ENCODE data around the gene CECR2. TPM values are rescaled to one million over a fixed set of nuclear protein-coding genes. Genes with fewer than 3 reads are reported as not detected.

CECR2 gene
- total and polyA plus RNA-seq, 2 of the 8 experiments (the other 6 are each of a cell fraction or from before 2014, with no cell fraction given), result 18.3 to 123 TPM

- TF ChIP-seq, protein P1, sequence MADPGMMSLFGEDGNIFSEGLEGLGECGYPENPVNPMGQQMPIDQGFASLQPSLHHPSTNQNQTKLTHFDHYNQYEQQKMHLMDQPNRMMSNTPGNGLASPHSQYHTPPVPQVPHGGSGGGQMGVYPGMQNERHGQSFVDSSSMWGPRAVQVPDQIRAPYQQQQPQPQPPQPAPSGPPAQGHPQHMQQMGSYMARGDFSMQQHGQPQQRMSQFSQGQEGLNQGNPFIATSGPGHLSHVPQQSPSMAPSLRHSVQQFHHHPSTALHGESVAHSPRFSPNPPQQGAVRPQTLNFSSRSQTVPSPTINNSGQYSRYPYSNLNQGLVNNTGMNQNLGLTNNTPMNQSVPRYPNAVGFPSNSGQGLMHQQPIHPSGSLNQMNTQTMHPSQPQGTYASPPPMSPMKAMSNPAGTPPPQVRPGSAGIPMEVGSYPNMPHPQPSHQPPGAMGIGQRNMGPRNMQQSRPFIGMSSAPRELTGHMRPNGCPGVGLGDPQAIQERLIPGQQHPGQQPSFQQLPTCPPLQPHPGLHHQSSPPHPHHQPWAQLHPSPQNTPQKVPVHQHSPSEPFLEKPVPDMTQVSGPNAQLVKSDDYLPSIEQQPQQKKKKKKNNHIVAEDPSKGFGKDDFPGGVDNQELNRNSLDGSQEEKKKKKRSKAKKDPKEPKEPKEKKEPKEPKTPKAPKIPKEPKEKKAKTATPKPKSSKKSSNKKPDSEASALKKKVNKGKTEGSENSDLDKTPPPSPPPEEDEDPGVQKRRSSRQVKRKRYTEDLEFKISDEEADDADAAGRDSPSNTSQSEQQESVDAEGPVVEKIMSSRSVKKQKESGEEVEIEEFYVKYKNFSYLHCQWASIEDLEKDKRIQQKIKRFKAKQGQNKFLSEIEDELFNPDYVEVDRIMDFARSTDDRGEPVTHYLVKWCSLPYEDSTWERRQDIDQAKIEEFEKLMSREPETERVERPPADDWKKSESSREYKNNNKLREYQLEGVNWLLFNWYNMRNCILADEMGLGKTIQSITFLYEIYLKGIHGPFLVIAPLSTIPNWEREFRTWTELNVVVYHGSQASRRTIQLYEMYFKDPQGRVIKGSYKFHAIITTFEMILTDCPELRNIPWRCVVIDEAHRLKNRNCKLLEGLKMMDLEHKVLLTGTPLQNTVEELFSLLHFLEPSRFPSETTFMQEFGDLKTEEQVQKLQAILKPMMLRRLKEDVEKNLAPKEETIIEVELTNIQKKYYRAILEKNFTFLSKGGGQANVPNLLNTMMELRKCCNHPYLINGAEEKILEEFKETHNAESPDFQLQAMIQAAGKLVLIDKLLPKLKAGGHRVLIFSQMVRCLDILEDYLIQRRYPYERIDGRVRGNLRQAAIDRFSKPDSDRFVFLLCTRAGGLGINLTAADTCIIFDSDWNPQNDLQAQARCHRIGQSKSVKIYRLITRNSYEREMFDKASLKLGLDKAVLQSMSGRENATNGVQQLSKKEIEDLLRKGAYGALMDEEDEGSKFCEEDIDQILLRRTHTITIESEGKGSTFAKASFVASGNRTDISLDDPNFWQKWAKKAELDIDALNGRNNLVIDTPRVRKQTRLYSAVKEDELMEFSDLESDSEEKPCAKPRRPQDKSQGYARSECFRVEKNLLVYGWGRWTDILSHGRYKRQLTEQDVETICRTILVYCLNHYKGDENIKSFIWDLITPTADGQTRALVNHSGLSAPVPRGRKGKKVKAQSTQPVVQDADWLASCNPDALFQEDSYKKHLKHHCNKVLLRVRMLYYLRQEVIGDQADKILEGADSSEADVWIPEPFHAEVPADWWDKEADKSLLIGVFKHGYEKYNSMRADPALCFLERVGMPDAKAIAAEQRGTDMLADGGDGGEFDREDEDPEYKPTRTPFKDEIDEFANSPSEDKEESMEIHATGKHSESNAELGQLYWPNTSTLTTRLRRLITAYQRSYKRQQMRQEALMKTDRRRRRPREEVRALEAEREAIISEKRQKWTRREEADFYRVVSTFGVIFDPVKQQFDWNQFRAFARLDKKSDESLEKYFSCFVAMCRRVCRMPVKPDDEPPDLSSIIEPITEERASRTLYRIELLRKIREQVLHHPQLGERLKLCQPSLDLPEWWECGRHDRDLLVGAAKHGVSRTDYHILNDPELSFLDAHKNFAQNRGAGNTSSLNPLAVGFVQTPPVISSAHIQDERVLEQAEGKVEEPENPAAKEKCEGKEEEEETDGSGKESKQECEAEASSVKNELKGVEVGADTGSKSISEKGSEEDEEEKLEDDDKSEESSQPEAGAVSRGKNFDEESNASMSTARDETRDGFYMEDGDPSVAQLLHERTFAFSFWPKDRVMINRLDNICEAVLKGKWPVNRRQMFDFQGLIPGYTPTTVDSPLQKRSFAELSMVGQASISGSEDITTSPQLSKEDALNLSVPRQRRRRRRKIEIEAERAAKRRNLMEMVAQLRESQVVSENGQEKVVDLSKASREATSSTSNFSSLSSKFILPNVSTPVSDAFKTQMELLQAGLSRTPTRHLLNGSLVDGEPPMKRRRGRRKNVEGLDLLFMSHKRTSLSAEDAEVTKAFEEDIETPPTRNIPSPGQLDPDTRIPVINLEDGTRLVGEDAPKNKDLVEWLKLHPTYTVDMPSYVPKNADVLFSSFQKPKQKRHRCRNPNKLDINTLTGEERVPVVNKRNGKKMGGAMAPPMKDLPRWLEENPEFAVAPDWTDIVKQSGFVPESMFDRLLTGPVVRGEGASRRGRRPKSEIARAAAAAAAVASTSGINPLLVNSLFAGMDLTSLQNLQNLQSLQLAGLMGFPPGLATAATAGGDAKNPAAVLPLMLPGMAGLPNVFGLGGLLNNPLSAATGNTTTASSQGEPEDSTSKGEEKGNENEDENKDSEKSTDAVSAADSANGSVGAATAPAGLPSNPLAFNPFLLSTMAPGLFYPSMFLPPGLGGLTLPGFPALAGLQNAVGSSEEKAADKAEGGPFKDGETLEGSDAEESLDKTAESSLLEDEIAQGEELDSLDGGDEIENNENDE (IDR thresholded peaks at IDR 0.05; ENCODE audit: insufficient replicate concordance, low read length), result no peak
- TF ChIP-seq HDAC6 (IDR thresholded peaks at IDR 0.05; ENCODE audit: low read depth, low read length) (no peak), SIX5 (IDR thresholded peaks at IDR 0.05; ENCODE audit: low read depth, low read length) (no peak), FOSL1 (IDR thresholded peaks at IDR 0.05; ENCODE audit: insufficient read depth, low read depth, low read length) (no peak), MAFK (IDR thresholded peaks at IDR 0.05; ENCODE audit: low read depth, low read length) (no peak), CHD1 (IDR thresholded peaks at IDR 0.05; ENCODE audit: low read depth, low read length) (no peak), GTF2F1 (IDR thresholded peaks at IDR 0.05; ENCODE audit: borderline replicate concordance, low read depth, low read length) (no peak), SP2 (IDR thresholded peaks at IDR 0.05; ENCODE audit: low read length) (no peak), KDM4A (IDR thresholded peaks at IDR 0.05; ENCODE audit: low read depth, low read length, severe bottlenecking) (no peak), RFX5 (IDR thresholded peaks at IDR 0.05; ENCODE audit: borderline replicate concordance, low read depth, low read length) (no peak)
- TF ChIP-seq, protein P2, sequence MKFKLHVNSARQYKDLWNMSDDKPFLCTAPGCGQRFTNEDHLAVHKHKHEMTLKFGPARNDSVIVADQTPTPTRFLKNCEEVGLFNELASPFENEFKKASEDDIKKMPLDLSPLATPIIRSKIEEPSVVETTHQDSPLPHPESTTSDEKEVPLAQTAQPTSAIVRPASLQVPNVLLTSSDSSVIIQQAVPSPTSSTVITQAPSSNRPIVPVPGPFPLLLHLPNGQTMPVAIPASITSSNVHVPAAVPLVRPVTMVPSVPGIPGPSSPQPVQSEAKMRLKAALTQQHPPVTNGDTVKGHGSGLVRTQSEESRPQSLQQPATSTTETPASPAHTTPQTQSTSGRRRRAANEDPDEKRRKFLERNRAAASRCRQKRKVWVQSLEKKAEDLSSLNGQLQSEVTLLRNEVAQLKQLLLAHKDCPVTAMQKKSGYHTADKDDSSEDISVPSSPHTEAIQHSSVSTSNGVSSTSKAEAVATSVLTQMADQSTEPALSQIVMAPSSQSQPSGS (IDR thresholded peaks at IDR 0.05; ENCODE audit: low read length), result no peak
Observed at GRCh38 chr22:17441326-17441725, 72.1 kb downstream of the CECR2 start (continued).
